H1 (cell line): ENCODE measurements around the gene CHST2. TPM values are rescaled to one million over a fixed set of nuclear protein-coding genes. Genes with fewer than 3 reads are reported as not detected.

Experiments
- KDM1A ChIP-seq: fragments of 200-600, 300-600 bp; sonication (generic); IDR thresholded peaks from 2 replicates; pipeline ENCODE4 v1.7.1; 2016; ENCODE audit warnings: mild to moderate bottlenecking, low read length, borderline replicate concordance
- polyA plus RNA-seq, 7 experiments: library from polyadenylated mRNA; depleted of rRNA in 3 of 7; stranded (reverse) in 5 of 7; unstranded in 2 of 7; fragments of >200 nt in 5 of 7; fragments of 200-250 nt in 2 of 7; gene quantifications; 1 replicate in 5 of 7; 2 replicates in 1 of 7; 4 replicates in 1 of 7; pipeline versions ENCODE4 v1.2.1 to v1.2.3, GENCODE V29; 2011 to 2013; ENCODE audit warnings: missing spikeins in 2 of 7, mixed read lengths in 2 of 7
- total RNA-seq: library from RNA; stranded (reverse); fragmentation: NEBNext Ultra II Directional; extraction: Animal tissue kit (Norgen Biotek cat#: 25700); gene quantifications from 2 replicates; pipeline ENCODE4 v1.2.1, GENCODE V29; 2021
- TF ChIP-seq, protein P1 (sequence below): fragments of 300-600 bp; sonication (generic); IDR thresholded peaks from 2 replicates; pipeline ENCODE4 v1.7.1; 2012; ENCODE audit warnings: low read length, moderate library complexity, mild to moderate bottlenecking, inconsistent platforms; ENCODE audit not compliant: insufficient replicate concordance

Gene CHST2
- total and polyA plus RNA-seq, 2 of the 8 experiments (the other 6 are each of a cell fraction or from before 2014, with no cell fraction given) = 3.2 to 15.1 TPM

DNA sequence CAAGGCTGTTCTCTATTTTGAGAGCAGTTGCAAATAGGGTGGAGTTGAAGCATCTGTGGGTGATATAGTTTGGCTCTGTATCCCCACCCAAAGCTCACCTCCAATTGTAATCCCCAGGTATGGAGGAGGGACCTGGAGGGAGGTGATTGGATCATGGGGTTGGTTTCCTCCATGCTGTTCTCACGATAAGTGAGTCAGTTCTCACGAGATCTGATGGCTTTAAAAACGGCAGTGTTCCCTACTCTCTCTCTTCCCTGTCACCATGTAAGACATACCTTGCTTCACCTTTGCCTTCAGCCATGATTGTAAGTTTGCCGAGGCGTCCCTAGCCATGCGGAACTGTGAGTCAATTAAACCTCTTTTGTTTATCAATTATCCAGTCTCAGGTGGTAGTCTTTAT, 21.0 kb downstream of the CHST2 start (continued):
- TF ChIP-seq, protein P1, sequence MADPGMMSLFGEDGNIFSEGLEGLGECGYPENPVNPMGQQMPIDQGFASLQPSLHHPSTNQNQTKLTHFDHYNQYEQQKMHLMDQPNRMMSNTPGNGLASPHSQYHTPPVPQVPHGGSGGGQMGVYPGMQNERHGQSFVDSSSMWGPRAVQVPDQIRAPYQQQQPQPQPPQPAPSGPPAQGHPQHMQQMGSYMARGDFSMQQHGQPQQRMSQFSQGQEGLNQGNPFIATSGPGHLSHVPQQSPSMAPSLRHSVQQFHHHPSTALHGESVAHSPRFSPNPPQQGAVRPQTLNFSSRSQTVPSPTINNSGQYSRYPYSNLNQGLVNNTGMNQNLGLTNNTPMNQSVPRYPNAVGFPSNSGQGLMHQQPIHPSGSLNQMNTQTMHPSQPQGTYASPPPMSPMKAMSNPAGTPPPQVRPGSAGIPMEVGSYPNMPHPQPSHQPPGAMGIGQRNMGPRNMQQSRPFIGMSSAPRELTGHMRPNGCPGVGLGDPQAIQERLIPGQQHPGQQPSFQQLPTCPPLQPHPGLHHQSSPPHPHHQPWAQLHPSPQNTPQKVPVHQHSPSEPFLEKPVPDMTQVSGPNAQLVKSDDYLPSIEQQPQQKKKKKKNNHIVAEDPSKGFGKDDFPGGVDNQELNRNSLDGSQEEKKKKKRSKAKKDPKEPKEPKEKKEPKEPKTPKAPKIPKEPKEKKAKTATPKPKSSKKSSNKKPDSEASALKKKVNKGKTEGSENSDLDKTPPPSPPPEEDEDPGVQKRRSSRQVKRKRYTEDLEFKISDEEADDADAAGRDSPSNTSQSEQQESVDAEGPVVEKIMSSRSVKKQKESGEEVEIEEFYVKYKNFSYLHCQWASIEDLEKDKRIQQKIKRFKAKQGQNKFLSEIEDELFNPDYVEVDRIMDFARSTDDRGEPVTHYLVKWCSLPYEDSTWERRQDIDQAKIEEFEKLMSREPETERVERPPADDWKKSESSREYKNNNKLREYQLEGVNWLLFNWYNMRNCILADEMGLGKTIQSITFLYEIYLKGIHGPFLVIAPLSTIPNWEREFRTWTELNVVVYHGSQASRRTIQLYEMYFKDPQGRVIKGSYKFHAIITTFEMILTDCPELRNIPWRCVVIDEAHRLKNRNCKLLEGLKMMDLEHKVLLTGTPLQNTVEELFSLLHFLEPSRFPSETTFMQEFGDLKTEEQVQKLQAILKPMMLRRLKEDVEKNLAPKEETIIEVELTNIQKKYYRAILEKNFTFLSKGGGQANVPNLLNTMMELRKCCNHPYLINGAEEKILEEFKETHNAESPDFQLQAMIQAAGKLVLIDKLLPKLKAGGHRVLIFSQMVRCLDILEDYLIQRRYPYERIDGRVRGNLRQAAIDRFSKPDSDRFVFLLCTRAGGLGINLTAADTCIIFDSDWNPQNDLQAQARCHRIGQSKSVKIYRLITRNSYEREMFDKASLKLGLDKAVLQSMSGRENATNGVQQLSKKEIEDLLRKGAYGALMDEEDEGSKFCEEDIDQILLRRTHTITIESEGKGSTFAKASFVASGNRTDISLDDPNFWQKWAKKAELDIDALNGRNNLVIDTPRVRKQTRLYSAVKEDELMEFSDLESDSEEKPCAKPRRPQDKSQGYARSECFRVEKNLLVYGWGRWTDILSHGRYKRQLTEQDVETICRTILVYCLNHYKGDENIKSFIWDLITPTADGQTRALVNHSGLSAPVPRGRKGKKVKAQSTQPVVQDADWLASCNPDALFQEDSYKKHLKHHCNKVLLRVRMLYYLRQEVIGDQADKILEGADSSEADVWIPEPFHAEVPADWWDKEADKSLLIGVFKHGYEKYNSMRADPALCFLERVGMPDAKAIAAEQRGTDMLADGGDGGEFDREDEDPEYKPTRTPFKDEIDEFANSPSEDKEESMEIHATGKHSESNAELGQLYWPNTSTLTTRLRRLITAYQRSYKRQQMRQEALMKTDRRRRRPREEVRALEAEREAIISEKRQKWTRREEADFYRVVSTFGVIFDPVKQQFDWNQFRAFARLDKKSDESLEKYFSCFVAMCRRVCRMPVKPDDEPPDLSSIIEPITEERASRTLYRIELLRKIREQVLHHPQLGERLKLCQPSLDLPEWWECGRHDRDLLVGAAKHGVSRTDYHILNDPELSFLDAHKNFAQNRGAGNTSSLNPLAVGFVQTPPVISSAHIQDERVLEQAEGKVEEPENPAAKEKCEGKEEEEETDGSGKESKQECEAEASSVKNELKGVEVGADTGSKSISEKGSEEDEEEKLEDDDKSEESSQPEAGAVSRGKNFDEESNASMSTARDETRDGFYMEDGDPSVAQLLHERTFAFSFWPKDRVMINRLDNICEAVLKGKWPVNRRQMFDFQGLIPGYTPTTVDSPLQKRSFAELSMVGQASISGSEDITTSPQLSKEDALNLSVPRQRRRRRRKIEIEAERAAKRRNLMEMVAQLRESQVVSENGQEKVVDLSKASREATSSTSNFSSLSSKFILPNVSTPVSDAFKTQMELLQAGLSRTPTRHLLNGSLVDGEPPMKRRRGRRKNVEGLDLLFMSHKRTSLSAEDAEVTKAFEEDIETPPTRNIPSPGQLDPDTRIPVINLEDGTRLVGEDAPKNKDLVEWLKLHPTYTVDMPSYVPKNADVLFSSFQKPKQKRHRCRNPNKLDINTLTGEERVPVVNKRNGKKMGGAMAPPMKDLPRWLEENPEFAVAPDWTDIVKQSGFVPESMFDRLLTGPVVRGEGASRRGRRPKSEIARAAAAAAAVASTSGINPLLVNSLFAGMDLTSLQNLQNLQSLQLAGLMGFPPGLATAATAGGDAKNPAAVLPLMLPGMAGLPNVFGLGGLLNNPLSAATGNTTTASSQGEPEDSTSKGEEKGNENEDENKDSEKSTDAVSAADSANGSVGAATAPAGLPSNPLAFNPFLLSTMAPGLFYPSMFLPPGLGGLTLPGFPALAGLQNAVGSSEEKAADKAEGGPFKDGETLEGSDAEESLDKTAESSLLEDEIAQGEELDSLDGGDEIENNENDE = no peak
- no peak for TF ChIP-seq KDM1A
